ENCODE data around the gene HK2.

GRCh38 chr2:74938264-74938663 lies 104.3 kb downstream of the HK2 start:
- TF ChIP-seq EZH2 (IDR thresholded peaks at IDR 0.05; ENCODE audit: low read length, unreplicated experiment): no peak
- TF ChIP-seq, protein P1, sequence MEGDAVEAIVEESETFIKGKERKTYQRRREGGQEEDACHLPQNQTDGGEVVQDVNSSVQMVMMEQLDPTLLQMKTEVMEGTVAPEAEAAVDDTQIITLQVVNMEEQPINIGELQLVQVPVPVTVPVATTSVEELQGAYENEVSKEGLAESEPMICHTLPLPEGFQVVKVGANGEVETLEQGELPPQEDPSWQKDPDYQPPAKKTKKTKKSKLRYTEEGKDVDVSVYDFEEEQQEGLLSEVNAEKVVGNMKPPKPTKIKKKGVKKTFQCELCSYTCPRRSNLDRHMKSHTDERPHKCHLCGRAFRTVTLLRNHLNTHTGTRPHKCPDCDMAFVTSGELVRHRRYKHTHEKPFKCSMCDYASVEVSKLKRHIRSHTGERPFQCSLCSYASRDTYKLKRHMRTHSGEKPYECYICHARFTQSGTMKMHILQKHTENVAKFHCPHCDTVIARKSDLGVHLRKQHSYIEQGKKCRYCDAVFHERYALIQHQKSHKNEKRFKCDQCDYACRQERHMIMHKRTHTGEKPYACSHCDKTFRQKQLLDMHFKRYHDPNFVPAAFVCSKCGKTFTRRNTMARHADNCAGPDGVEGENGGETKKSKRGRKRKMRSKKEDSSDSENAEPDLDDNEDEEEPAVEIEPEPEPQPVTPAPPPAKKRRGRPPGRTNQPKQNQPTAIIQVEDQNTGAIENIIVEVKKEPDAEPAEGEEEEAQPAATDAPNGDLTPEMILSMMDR (conservative IDR thresholded peaks at IDR 0.05; ENCODE audit: low read depth, low read length): no peak
